Ascending aorta (tissue), 2 donors: ENCODE data around the gene FUT9. TPM values are rescaled to one million over a fixed set of nuclear protein-coding genes. Genes with fewer than 3 reads are reported as not detected.

Experiments used
- DNase-seq, 2 donors: peaks; one replicate each; pipeline ENCODE4 v3.0.0-alpha.2; 2019; ENCODE audit warnings: low spot score in 2 of 2
- H3K27ac ChIP-seq, 2 donors: fragments of 200-600 bp; sonication (generic); one replicate each; pipeline ENCODE4 v1.5.1; 2016 to 2017; ENCODE audit warnings: mild to moderate bottlenecking in 1 of 2
- H3K27me3 ChIP-seq: fragments of 200-600 bp; sonication (generic); one replicate; pipeline ENCODE4 v1.5.1; 2017
- H3K36me3 ChIP-seq, 2 donors: fragments of 200-600 bp; sonication (generic); one replicate each; pipeline ENCODE4 v1.5.1; 2016
- H3K4me1 ChIP-seq, 2 donors: fragments of 200-600 bp; sonication (generic); one replicate each; pipeline ENCODE4 v1.5.1; 2016 to 2017; ENCODE audit warnings: mild to moderate bottlenecking in 1 of 2
- H3K4me3 ChIP-seq, 2 donors: fragments of 200-600 bp; sonication (generic); one replicate each; pipeline ENCODE4 v1.5.1; 2016 to 2017; ENCODE audit warnings: mild to moderate bottlenecking in 1 of 2
- H3K9me3 ChIP-seq, 2 donors: fragments of 200-600 bp; sonication (generic); one replicate each; pipeline ENCODE4 v1.5.1; 2016
- CTCF ChIP-seq, 3 experiments: fragments of 200-600 bp in 2 of 3; fragments of 450-650 bp in 1 of 3; sonication (generic) in 2 of 3; IDR thresholded peaks; one replicate each; pipeline ENCODE4 v1.5.1; 2016 to 2019; ENCODE audit warnings: antibody characterized with exemption in 3 of 3, mild to moderate bottlenecking in 1 of 3, moderate library complexity in 1 of 3
- intact Hi-C: fragments of 100-400 bp; cut with DNase I; formaldehyde crosslinking; loops from one replicate; pipeline ENCODE4 v1.15.1; 2023
- total RNA-seq: library from RNA; depleted of rRNA; stranded (reverse); fragments of >200 nt; gene quantifications from one replicate; pipeline ENCODE4 v1.1.0, GENCODE V29; 2016

FUT9 gene
- not detected for total RNA-seq

GRCh38 chr6:96015518-96016333 lies at the start of gene FUT9:
TSS of gene FUT9 (plus strand) at chr6:96015974. CDS start at chr6:96203156, 187,182 bp downstream.
- peak within 1 kb of the TSS; percentile 45 to 48 for H3K4me3 ChIP-seq
- no peak within 1 kb of the TSS for H3K27ac ChIP-seq
- DNase-seq, result no peak

GRCh38 chr6:95967594-95967993 lies 48.2 kb upstream of the FUT9 start:
- Histone ChIP-seq H3K4me1 (no peaks in the 10 kb centered on the region), H3K27me3 (no peaks in the 10 kb centered on the region), H3K4me3 (no peak overlapping the region), H3K36me3 (no peaks in the 10 kb centered on the region), H3K27ac (no peak overlapping the region), H3K9me3 (peaks cover 0 to 9% of the 10 kb centered on the region in 2 donors)
- intact Hi-C loops, result no loop called here
- no peak for TF ChIP-seq CTCF (IDR thresholded peaks at IDR 0.05)
- no peak for DNase-seq

More at GRCh38 chr6:96015518-96016333, at the start of gene FUT9:
- no peak for TF ChIP-seq CTCF (IDR thresholded peaks at IDR 0.05)
- no peaks in the 10 kb centered on the region for H3K27me3 ChIP-seq
- intact Hi-C loops, result no loop called here
- H3K9me3 ChIP-seq, result no peaks in the 10 kb centered on the region
- no peaks in the 10 kb centered on the region for H3K36me3 ChIP-seq
- no peaks in the 10 kb centered on the region for H3K4me1 ChIP-seq

GRCh38 chr6:95973976-95974375 lies 41.8 kb upstream of the FUT9 start:
- no peak for TF ChIP-seq CTCF (IDR thresholded peaks at IDR 0.05)
- no peaks in the 10 kb centered on the region for H3K9me3 ChIP-seq
- H3K4me1 ChIP-seq, result no peaks in the 10 kb centered on the region
- H3K27me3 ChIP-seq, result no peaks in the 10 kb centered on the region
- intact Hi-C loops, result no loop called here
- no peak overlapping the region for H3K4me3 ChIP-seq
- no peak for DNase-seq
- H3K27ac ChIP-seq, result no peak overlapping the region
- no peaks in the 10 kb centered on the region for H3K36me3 ChIP-seq

DNA sequence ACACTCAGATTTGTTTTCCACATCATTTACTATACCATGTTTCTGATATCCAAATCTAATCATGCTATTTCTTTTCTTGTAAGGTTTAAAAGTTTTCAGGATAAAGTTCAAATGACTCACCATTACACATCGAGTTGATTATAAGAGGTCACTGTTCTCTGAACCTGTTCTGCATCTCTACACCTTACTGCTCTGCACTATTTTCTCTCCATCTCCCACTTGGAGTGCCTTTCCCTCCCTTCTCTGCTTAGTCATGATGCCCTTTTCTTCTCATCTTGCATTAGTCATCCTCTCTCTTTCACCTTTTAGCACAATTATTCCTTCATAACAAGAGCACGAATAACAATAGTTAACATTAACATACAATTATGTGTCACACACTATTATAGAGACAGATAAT lies 37.5 kb upstream of the FUT9 start:
- Histone ChIP-seq H3K36me3 (no peaks in the 10 kb centered on the region), H3K27ac (no peak overlapping the region), H3K9me3 (no peaks in the 10 kb centered on the region), H3K4me3 (no peak overlapping the region), H3K27me3 (no peaks in the 10 kb centered on the region), H3K4me1 (no peaks in the 10 kb centered on the region)
- intact Hi-C loops, result no loop called here
- no peak for TF ChIP-seq CTCF (IDR thresholded peaks at IDR 0.05)
- no peak for DNase-seq

DNA sequence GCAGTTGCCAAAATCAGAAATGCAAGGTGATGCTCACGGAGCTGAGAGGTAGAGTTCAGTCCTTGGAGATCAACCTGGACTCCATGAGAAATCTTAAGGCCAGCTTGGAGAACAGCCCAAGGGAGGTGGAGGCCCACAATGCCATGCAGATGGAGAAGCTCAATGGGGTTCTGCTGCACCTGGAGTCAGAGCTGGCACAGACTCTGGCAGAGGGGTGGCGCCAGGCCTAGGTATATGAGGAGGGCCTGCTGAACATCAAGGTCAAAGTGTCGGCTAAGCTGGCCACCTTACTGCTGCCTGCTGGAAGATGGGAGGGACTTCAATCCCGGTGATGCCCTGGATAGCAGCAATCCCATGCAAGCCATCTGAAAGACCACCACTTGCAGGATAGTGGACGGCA lies 23.9 kb upstream of the FUT9 start:
- Histone ChIP-seq H3K4me1 (no peaks in the 10 kb centered on the region), H3K27ac (no peak overlapping the region), H3K36me3 (no peaks in the 10 kb centered on the region), H3K9me3 (peaks cover 0 to 12% of the 10 kb centered on the region in 2 donors), H3K4me3 (no peak overlapping the region), H3K27me3 (no peaks in the 10 kb centered on the region)
- no peak for TF ChIP-seq CTCF (IDR thresholded peaks at IDR 0.05)
- intact Hi-C loops, result no loop called here
- DNase-seq, result no peak
